ENCODE data around the gene CCK. TPM values are rescaled to one million over a fixed set of nuclear protein-coding genes. Genes with fewer than 3 reads are reported as not detected.

The CCK gene
- total RNA-seq, 1 donor, result not detected

GRCh38 chr3:42276141-42277132 is 10.5 kb upstream of the CCK start:
- Histone ChIP-seq H3K4me1 (ENCODE audit: insufficient read depth, low read length) (no peaks in the 10 kb centered on the region), H3K27me3 (ENCODE audit: insufficient read depth, low read length) (no peaks in the 10 kb centered on the region), H3K4me3 (ENCODE audit: low read length) (no peak overlapping the region), H3K9me3 (ENCODE audit: low read depth, low read length) (no peaks in the 10 kb centered on the region)

- no peaks in the 10 kb centered on the region for H3K4me1 ChIP-seq (ENCODE audit: insufficient read depth, low read length)
- no peaks in the 10 kb centered on the region for H3K9me3 ChIP-seq (ENCODE audit: low read depth, low read length)
- no peak overlapping the region for H3K4me3 ChIP-seq (ENCODE audit: low read length)
- H3K27me3 ChIP-seq (ENCODE audit: insufficient read depth, low read length), result no peaks in the 10 kb centered on the region
Observed at GRCh38 chr3:42275217-42275616, 9.2 kb upstream of the CCK start.

- Histone ChIP-seq H3K4me3 (ENCODE audit: low read length) (no peak overlapping the region), H3K27me3 (ENCODE audit: insufficient read depth, low read length) (peaks cover 2% of the 10 kb centered on the region), H3K9me3 (ENCODE audit: low read depth, low read length) (no peaks in the 10 kb centered on the region), H3K4me1 (ENCODE audit: insufficient read depth, low read length) (no peaks in the 10 kb centered on the region)
Observed at GRCh38 chr3:42274266-42274665, 8.3 kb upstream of the CCK start.

- Histone ChIP-seq H3K4me1 (ENCODE audit: insufficient read depth, low read length) (no peaks in the 10 kb centered on the region), H3K4me3 (ENCODE audit: low read length) (no peak overlapping the region), H3K27me3 (ENCODE audit: insufficient read depth, low read length) (peaks cover 11% of the 10 kb centered on the region), H3K9me3 (ENCODE audit: low read depth, low read length) (no peaks in the 10 kb centered on the region)
Observed at GRCh38 chr3:42273361-42273760, 7.4 kb upstream of the CCK start.

GRCh38 chr3:42271786-42272185 is 5.8 kb upstream of the CCK start:
- Histone ChIP-seq H3K4me3 (ENCODE audit: low read length) (no peak overlapping the region), H3K4me1 (ENCODE audit: insufficient read depth, low read length) (no peaks in the 10 kb centered on the region), H3K27me3 (ENCODE audit: insufficient read depth, low read length) (peaks cover 22% of the 10 kb centered on the region), H3K9me3 (ENCODE audit: low read depth, low read length) (no peaks in the 10 kb centered on the region)

GRCh38 chr3:42270561-42270960 is 4.6 kb upstream of the CCK start:
- peaks cover 26% of the 10 kb centered on the region for H3K27me3 ChIP-seq (ENCODE audit: insufficient read depth, low read length)
- no peak overlapping the region for H3K4me3 ChIP-seq (ENCODE audit: low read length)
- H3K4me1 ChIP-seq (ENCODE audit: insufficient read depth, low read length), result no peaks in the 10 kb centered on the region
- no peaks in the 10 kb centered on the region for H3K9me3 ChIP-seq (ENCODE audit: low read depth, low read length)

- H3K4me3 ChIP-seq (ENCODE audit: low read length), result no peak overlapping the region
- H3K27me3 ChIP-seq (ENCODE audit: insufficient read depth, low read length), result peaks cover 33% of the 10 kb centered on the region
- no peaks in the 10 kb centered on the region for H3K9me3 ChIP-seq (ENCODE audit: low read depth, low read length)
- H3K4me1 ChIP-seq (ENCODE audit: insufficient read depth, low read length), result no peaks in the 10 kb centered on the region
Observed at GRCh38 chr3:42269647-42270046, 3.7 kb upstream of the CCK start.

- H3K9me3 ChIP-seq (ENCODE audit: low read depth, low read length), result no peaks in the 10 kb centered on the region
- peaks cover 51% of the 10 kb centered on the region for H3K27me3 ChIP-seq (ENCODE audit: insufficient read depth, low read length)
- no peak overlapping the region for H3K4me3 ChIP-seq (ENCODE audit: low read length)
Observed at GRCh38 chr3:42267878-42268277, 1.9 kb upstream of the CCK start.

GRCh38 chr3:42265059-42265991 is 660 bp downstream of the CCK start:
- peaks cover 72% of the 10 kb centered on the region for H3K27me3 ChIP-seq (ENCODE audit: insufficient read depth, low read length)

More at GRCh38 chr3:42267878-42268277, 1.9 kb upstream of the CCK start:
- peaks cover 7% of the 10 kb centered on the region for H3K4me1 ChIP-seq (ENCODE audit: insufficient read depth, low read length)

GRCh38 chr3:42264399-42265058 is 1.5 kb downstream of the CCK start:
- peaks cover 7% of the 10 kb centered on the region for H3K4me1 ChIP-seq (ENCODE audit: insufficient read depth, low read length)
- H3K4me3 ChIP-seq (ENCODE audit: low read length), result no peak overlapping the region
- H3K27me3 ChIP-seq (ENCODE audit: insufficient read depth, low read length), result peaks cover 77% of the 10 kb centered on the region
- no peaks in the 10 kb centered on the region for H3K9me3 ChIP-seq (ENCODE audit: low read depth, low read length)

More at GRCh38 chr3:42265059-42265991, 660 bp downstream of the CCK start:
- Histone ChIP-seq H3K9me3 (ENCODE audit: low read depth, low read length) (no peaks in the 10 kb centered on the region), H3K4me3 (ENCODE audit: low read length) (no peak overlapping the region), H3K4me1 (ENCODE audit: insufficient read depth, low read length) (peaks cover 7% of the 10 kb centered on the region)

- Histone ChIP-seq H3K4me1 (ENCODE audit: insufficient read depth, low read length) (peaks cover 7% of the 10 kb centered on the region), H3K27me3 (ENCODE audit: insufficient read depth, low read length) (peaks cover 70% of the 10 kb centered on the region), H3K4me3 (ENCODE audit: low read length) (no peak overlapping the region), H3K9me3 (ENCODE audit: low read depth, low read length) (no peaks in the 10 kb centered on the region)
Observed at GRCh38 chr3:42263354-42264346, 2.3 kb downstream of the CCK start.

GRCh38 chr3:42262525-42262924 is 3.5 kb downstream of the CCK start:
- Histone ChIP-seq H3K27me3 (ENCODE audit: insufficient read depth, low read length) (peaks cover 62% of the 10 kb centered on the region), H3K9me3 (ENCODE audit: low read depth, low read length) (no peaks in the 10 kb centered on the region), H3K4me1 (ENCODE audit: insufficient read depth, low read length) (peaks cover 7% of the 10 kb centered on the region), H3K4me3 (ENCODE audit: low read length) (no peak overlapping the region)

- Histone ChIP-seq H3K9me3 (ENCODE audit: low read depth, low read length) (no peaks in the 10 kb centered on the region), H3K4me1 (ENCODE audit: insufficient read depth, low read length) (no peaks in the 10 kb centered on the region), H3K4me3 (ENCODE audit: low read length) (no peak overlapping the region), H3K27me3 (ENCODE audit: insufficient read depth, low read length) (peaks cover 20% of the 10 kb centered on the region)
Observed at GRCh38 chr3:42257007-42257406, 9.0 kb downstream of the CCK start.
